GM12891 (cell line): ENCODE results near the gene MDC1.

ENCODE experiments used
- PAX5 ChIP-seq: IDR thresholded peaks from 2 replicates; pipeline ENCODE4 v1.6.1; 2011; ENCODE audit warnings: low read length, moderate library complexity, mild to moderate bottlenecking; ENCODE audit not compliant: insufficient read depth, severe bottlenecking
- POLR2A ChIP-seq: IDR thresholded peaks from 2 replicates; pipeline ENCODE4 v1.6.1; 2011; ENCODE audit warnings: low read depth, low read length, control low read depth
- POU2F2 ChIP-seq: IDR thresholded peaks from 2 replicates; pipeline ENCODE4 v1.6.1; 2011; ENCODE audit warnings: low read depth, mild to moderate bottlenecking, control low read depth, low read length, moderate library complexity
- TAF1 ChIP-seq: IDR thresholded peaks from 2 replicates; pipeline ENCODE4 v1.6.1; 2011; ENCODE audit warnings: low read depth, low read length, control low read depth

GRCh38 chr6:30707281-30707850, 9.7 kb downstream of the MDC1 start:
- TF ChIP-seq POLR2A (no peak), TAF1 (no peak), PAX5 (no peak), POU2F2 (no peak)
